Keratinocyte (primary cell): ENCODE measurements around the gene IL1RAPL2. TPM values are rescaled to one million over a fixed set of nuclear protein-coding genes. Genes with fewer than 3 reads are reported as not detected.

ENCODE experiments used
- DNase-seq: peaks from one replicate; pipeline ENCODE4 v3.0.0-alpha.2; 2011; ENCODE audit warnings: low read depth, missing footprints, low spot score
- FAIRE-seq: peaks from 2 replicates; lab custom pipeline; 2011; peaks lifted over from hg19 to GRCh38; lab: Jason Lieb, UNC
- H2AFZ ChIP-seq: 2 replicates; pipeline ENCODE4 v1.6.0; 2012; ENCODE audit warnings: low read length, control low read depth, inconsistent platforms; ENCODE audit not compliant: control insufficient read depth
- H3K27ac ChIP-seq: 2 replicates; pipeline ENCODE4 v1.5.1; 2011; ENCODE audit warnings: low read length; ENCODE audit not compliant: control insufficient read depth, insufficient read depth
- H3K27me3 ChIP-seq: 3 replicates; pipeline ENCODE4 v1.6.0; 2011; ENCODE audit warnings: low read length; ENCODE audit not compliant: control insufficient read depth, insufficient read depth; ENCODE audit errors: extremely low read depth
- H3K36me3 ChIP-seq, 2 experiments: 2 replicates in 1 of 2; 3 replicates in 1 of 2; pipeline ENCODE4 v1.5.1; 2011; ENCODE audit warnings: low read length in 2 of 2, mild to moderate bottlenecking in 1 of 2; ENCODE audit not compliant: control insufficient read depth in 2 of 2, insufficient read depth in 2 of 2; ENCODE audit errors: extremely low read depth in 1 of 2
- H3K4me1 ChIP-seq: 3 replicates; pipeline ENCODE4 v1.5.1; 2011; ENCODE audit warnings: low read length; ENCODE audit not compliant: control insufficient read depth, insufficient read depth; ENCODE audit errors: extremely low read depth
- H3K4me2 ChIP-seq: 3 replicates; pipeline ENCODE4 v1.6.0; 2011; ENCODE audit warnings: low read depth, low read length; ENCODE audit not compliant: control insufficient read depth, insufficient read depth; ENCODE audit errors: extremely low read depth
- H3K4me3 ChIP-seq, 3 experiments: fragments of 200-600 bp in 1 of 3; sonication (generic) in 1 of 3; 2 replicates in 2 of 3; 3 replicates in 1 of 3; pipeline ENCODE4 v1.5.1; 2011 to 2016; ENCODE audit warnings: low read length in 3 of 3, mild to moderate bottlenecking in 3 of 3, control low read depth in 2 of 3, inconsistent platforms in 1 of 3, low read depth in 1 of 3, mixed read lengths in 1 of 3, mixed run types in 1 of 3, moderate library complexity in 1 of 3; ENCODE audit not compliant: control insufficient read depth in 2 of 3, insufficient read depth in 2 of 3; ENCODE audit errors: extremely low read depth in 1 of 3
- H3K79me2 ChIP-seq: 2 replicates; pipeline ENCODE4 v1.6.0; 2012; ENCODE audit warnings: low read length; ENCODE audit not compliant: control insufficient read depth, insufficient read depth
- H3K9ac ChIP-seq: 3 replicates; pipeline ENCODE4 v1.6.0; 2011; ENCODE audit warnings: low read length; ENCODE audit not compliant: control insufficient read depth, insufficient read depth; ENCODE audit errors: extremely low read depth
- H3K9me1 ChIP-seq: 3 replicates; pipeline ENCODE4 v1.6.0; 2011; ENCODE audit warnings: low read length; ENCODE audit not compliant: control insufficient read depth, insufficient read depth; ENCODE audit errors: extremely low read depth
- H3K9me3 ChIP-seq: 2 replicates; pipeline ENCODE4 v1.5.1; 2012; ENCODE audit warnings: low read depth, low read length; ENCODE audit not compliant: control insufficient read depth
- H4K20me1 ChIP-seq: 3 replicates; pipeline ENCODE4 v1.6.0; 2011; ENCODE audit warnings: low read length; ENCODE audit not compliant: control insufficient read depth, insufficient read depth; ENCODE audit errors: extremely low read depth
- EZH2 ChIP-seq: IDR thresholded peaks from one replicate; pipeline ENCODE4 v1.6.1; 2012; ENCODE audit warnings: inconsistent platforms, mild to moderate bottlenecking, low read length, moderate library complexity
- dilution Hi-C: fragments of 300-500 bp; cut with MboI; formaldehyde crosslinking; loops from one replicate; pipeline ENCODE4 v1.7.0; 2020; ENCODE audit warnings: low sequenced_read_pairs; ENCODE audit not compliant: extremely low pct_ligation_motif_present
- polyA plus RNA-seq, 5 experiments: library from polyadenylated mRNA; depleted of rRNA in 3 of 5; stranded (reverse) in 3 of 5; stranded (forward) in 1 of 5; unstranded in 1 of 5; fragments of >200 nt; gene quantifications; 1 replicate in 1 of 5; 2 replicates in 3 of 5; 3 replicates in 1 of 5; pipeline versions ENCODE4 v1.2.1 to v1.2.3, GENCODE V29; 2011 to 2012; ENCODE audit warnings: missing spikeins in 2 of 5, low read depth in 1 of 5, low replicate concordance in 1 of 5
- TF ChIP-seq, protein P1 (sequence below), 3 experiments: IDR thresholded peaks in 1 of 3; conservative IDR thresholded peaks in 1 of 3; optimal IDR thresholded peaks in 1 of 3; 2 replicates in 2 of 3; 3 replicates in 1 of 3; pipeline versions ENCODE3 to v1.5.1; 2011; ENCODE audit warnings: low read length in 3 of 3, mild to moderate bottlenecking in 3 of 3, moderate library complexity in 2 of 3, control low read depth in 1 of 3, inconsistent platforms in 1 of 3; ENCODE audit not compliant: insufficient read depth in 2 of 3; ENCODE audit errors: extremely low read depth in 1 of 3

Gene IL1RAPL2
- polyA plus RNA-seq, 1 donor (not counting 4 experiments of a cell fraction or from before 2014, with no cell fraction given), result 0.24 TPM

DNA sequence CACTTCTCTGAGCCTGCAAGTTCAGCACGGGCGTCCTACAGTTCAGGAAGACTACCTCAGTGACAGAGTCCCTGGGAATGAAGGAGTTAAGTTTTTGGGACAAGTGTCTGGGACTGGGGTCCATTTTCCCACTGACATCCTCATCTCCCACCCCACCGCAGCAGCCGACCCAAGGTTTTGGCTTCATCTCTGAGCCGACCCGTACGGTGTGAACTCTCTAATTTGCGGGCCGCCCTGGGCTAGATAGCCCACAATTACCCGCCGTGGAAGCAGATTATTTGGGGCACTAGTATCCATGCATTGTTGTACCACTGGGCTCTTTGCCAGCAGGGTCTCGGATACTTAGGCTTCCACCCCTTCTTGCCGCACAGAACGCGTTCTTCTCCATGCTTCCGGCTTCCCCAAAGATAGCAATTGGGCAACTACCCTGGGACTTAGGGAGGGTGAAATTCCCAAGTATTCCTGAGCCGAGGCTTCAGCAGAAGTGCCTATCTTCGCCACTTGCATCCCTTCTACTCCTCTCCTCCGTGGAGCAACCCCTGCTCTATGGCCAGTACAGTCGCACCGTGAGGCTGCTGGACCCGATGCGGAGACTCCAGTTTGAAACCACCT is 2.4 kb downstream of the IL1RAPL2 start:
- Histone ChIP-seq H3K9me3 (no peaks in the 10 kb centered on the region), H3K79me2 (no peaks in the 10 kb centered on the region), H3K27me3 (peaks cover 35% of the 10 kb centered on the region), H3K9ac (no peak overlapping the region), H2AFZ (no peak overlapping the region), H3K27ac (no peak overlapping the region), H3K4me3 (no peak overlapping the region), H3K9me1 (no peaks in the 10 kb centered on the region), H3K4me2 (no peak overlapping the region), H3K4me1 (peaks cover 6% of the 10 kb centered on the region), H3K36me3 (no peaks in the 10 kb centered on the region), H4K20me1 (no peaks in the 10 kb centered on the region)
- dilution Hi-C loops, result no loop called here
- DNase-seq (no peak), FAIRE-seq (no peak)
- TF ChIP-seq EZH2, result peak; percentile 74
- TF ChIP-seq, protein P1, sequence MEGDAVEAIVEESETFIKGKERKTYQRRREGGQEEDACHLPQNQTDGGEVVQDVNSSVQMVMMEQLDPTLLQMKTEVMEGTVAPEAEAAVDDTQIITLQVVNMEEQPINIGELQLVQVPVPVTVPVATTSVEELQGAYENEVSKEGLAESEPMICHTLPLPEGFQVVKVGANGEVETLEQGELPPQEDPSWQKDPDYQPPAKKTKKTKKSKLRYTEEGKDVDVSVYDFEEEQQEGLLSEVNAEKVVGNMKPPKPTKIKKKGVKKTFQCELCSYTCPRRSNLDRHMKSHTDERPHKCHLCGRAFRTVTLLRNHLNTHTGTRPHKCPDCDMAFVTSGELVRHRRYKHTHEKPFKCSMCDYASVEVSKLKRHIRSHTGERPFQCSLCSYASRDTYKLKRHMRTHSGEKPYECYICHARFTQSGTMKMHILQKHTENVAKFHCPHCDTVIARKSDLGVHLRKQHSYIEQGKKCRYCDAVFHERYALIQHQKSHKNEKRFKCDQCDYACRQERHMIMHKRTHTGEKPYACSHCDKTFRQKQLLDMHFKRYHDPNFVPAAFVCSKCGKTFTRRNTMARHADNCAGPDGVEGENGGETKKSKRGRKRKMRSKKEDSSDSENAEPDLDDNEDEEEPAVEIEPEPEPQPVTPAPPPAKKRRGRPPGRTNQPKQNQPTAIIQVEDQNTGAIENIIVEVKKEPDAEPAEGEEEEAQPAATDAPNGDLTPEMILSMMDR (optimal IDR thresholded peaks at IDR 0.05 in 1 of 3, IDR thresholded peaks at IDR 0.05 in 1 of 3, conservative IDR thresholded peaks at IDR 0.05 in 1 of 3; ENCODE audit: extremely low read depth in 1 of 3, insufficient read depth in 2 of 3, low read length in 3 of 3), result no peak

DNA sequence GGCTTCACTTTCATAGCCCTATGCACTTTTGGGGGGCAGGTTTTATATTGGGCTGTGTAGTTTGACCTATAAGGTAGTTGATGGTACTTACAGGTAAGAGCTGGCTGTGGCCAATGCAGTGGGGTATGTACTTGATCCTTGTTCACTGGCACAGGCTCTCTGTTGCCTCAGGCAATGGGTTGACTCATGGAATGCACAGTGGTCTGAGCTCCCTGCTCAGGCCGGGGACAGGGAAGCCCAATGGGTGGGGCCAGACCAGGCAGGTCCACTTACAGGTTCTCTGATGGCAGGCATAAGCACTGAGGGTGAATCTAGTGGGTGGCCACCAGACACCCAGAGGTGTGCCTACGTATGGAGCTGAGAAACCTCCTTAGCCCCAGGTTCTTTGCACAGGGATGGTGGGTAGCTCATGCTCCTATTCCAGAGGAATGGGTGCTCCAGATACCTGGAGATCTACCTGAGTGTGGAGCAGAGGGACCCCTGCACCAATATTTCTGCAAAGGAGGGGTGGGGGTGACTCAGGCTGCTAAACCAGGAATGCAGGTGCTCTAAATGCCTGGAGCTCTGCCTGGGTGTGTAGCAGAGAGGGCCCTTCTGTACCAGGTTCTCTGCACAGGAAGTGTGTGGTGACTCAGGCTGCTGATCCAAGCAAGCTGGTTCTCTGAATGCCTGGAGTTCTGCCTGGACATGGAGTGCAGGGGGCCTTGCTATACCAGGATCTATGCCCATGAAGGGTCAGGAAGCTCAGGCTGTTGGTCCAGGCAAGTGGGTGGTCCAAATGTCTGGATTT is 52.3 kb downstream of the IL1RAPL2 start:
- peak overlapping the region; percentile 0 for H2AFZ ChIP-seq
- H3K4me3 ChIP-seq, result no peak overlapping the region
- peak overlapping the region; percentile 59 for H3K4me2 ChIP-seq
- H3K36me3 ChIP-seq, result no peaks in the 10 kb centered on the region
- no peak overlapping the region for H3K9ac ChIP-seq
- no peaks in the 10 kb centered on the region for H4K20me1 ChIP-seq
- FAIRE-seq (peak; percentile 92), DNase-seq (peak; percentile 85)
- no peaks in the 10 kb centered on the region for H3K27me3 ChIP-seq
- dilution Hi-C loops, result no loop called here
- peak overlapping the region; percentile 49 for H3K27ac ChIP-seq
- no peaks in the 10 kb centered on the region for H3K79me2 ChIP-seq
- no peaks in the 10 kb centered on the region for H3K9me1 ChIP-seq
- H3K9me3 ChIP-seq, result no peaks in the 10 kb centered on the region
- peaks cover 17% of the 10 kb centered on the region for H3K4me1 ChIP-seq
- TF ChIP-seq EZH2, result no peak
- TF ChIP-seq, protein P1 (optimal IDR thresholded peaks at IDR 0.05 in 1 of 3, IDR thresholded peaks at IDR 0.05 in 1 of 3, conservative IDR thresholded peaks at IDR 0.05 in 1 of 3; ENCODE audit: extremely low read depth in 1 of 3, insufficient read depth in 2 of 3, low read length in 3 of 3), result no peak
